ENCODE results near the gene RALGAPA2.

The RALGAPA2 gene
- total RNA-seq: 49.2 to 84.2 (median 70.2) reads per million in 4 experiments

GRCh38 chr20:20712474-20713243, at the start of gene RALGAPA2:
Gene RALGAPA2, minus strand, starts transcription at chr20:20712644. Its CDS starts 164 bp downstream, at chr20:20712480.
- DNase-seq: peak; percentile 93

- DNase-seq: no peak
Observed at GRCh38 chr20:20761301-20761700, 48.9 kb upstream of the RALGAPA2 start.

GRCh38 chr20:20759132-20759531, 46.7 kb upstream of the RALGAPA2 start:
- DNase-seq: no peak

- no peak for DNase-seq
Observed at GRCh38 chr20:20755674-20756319, 43.4 kb upstream of the RALGAPA2 start.

GRCh38 chr20:20755231-20755630, 42.8 kb upstream of the RALGAPA2 start:
- no peak for DNase-seq

- DNase-seq: no peak
Observed at GRCh38 chr20:20754714-20755113, 42.3 kb upstream of the RALGAPA2 start.

GRCh38 chr20:20752712-20753111, 40.3 kb upstream of the RALGAPA2 start:
- DNase-seq: no peak

GRCh38 chr20:20747298-20747697, 34.9 kb upstream of the RALGAPA2 start:
- DNase-seq: no peak

GRCh38 chr20:20744170-20744725, 31.8 kb upstream of the RALGAPA2 start:
- no peak for DNase-seq

GRCh38 chr20:20743511-20744169, 31.2 kb upstream of the RALGAPA2 start:
- DNase-seq: no peak

- no peak for DNase-seq
Observed at GRCh38 chr20:20741087-20742045, 28.9 kb upstream of the RALGAPA2 start.

- DNase-seq: no peak
Observed at GRCh38 chr20:20740541-20740940, 28.1 kb upstream of the RALGAPA2 start.

- no peak for DNase-seq
Observed at GRCh38 chr20:20737158-20737557, 24.7 kb upstream of the RALGAPA2 start.

- no peak for DNase-seq
Observed at GRCh38 chr20:20736303-20736702, 23.9 kb upstream of the RALGAPA2 start.

GRCh38 chr20:20734475-20734948, 22.1 kb upstream of the RALGAPA2 start:
- no peak for DNase-seq

- no peak for DNase-seq
Observed at GRCh38 chr20:20733943-20734342, 21.5 kb upstream of the RALGAPA2 start.

- no peak for DNase-seq
Observed at GRCh38 chr20:20732641-20733040, 20.2 kb upstream of the RALGAPA2 start.

GRCh38 chr20:20731945-20732296, 19.5 kb upstream of the RALGAPA2 start:
- DNase-seq: no peak

GRCh38 chr20:20731000-20731944, 18.8 kb upstream of the RALGAPA2 start:
- DNase-seq: no peak

GRCh38 chr20:20729563-20729962, 17.1 kb upstream of the RALGAPA2 start:
- DNase-seq: no peak

GRCh38 chr20:20721489-20721888, 9.0 kb upstream of the RALGAPA2 start:
- DNase-seq: no peak

All from effector CD8-positive, alpha-beta T cell (primary cell).